BJ (cell line): ENCODE data around the gene SMC1B. TPM values are rescaled to one million over a fixed set of nuclear protein-coding genes. Genes with fewer than 3 reads are reported as not detected.
"Not testable (repeated sequence)": the region's sequence is repeated elsewhere in the genome, so short reads cannot be mapped to it uniquely, and the experiment has no call there.

Experiments
- CTCF ChIA-PET: fragments of 350-600 bp; formaldehyde crosslinking; extraction: SDS; loops from one replicate; lab custom pipeline; 2021; ENCODE audit warnings: antibody characterized with exemption, inconsistent platforms; lab: Yijun Ruan, JAX
- POLR2A ChIA-PET: fragments of 300-600 bp; sonication (Branson Sonifier 250); formaldehyde crosslinking; extraction: SDS; loops from one replicate; lab custom pipeline; 2021; ENCODE audit warnings: antibody characterized with exemption; lab: Charles Lee
- DNase-seq: peaks from one replicate; pipeline ENCODE4 v3.0.0-alpha.2; 2011; ENCODE audit warnings: low read depth
- H3K27me3 ChIP-seq: 2 replicates; pipeline ENCODE4 v1.6.0; 2011; ENCODE audit warnings: low read length; ENCODE audit not compliant: control insufficient read depth, insufficient read depth
- H3K36me3 ChIP-seq: 2 replicates; pipeline ENCODE4 v1.5.1; 2011; ENCODE audit warnings: low read length; ENCODE audit not compliant: control insufficient read depth, insufficient read depth
- H3K4me3 ChIP-seq: 2 replicates; pipeline ENCODE4 v1.5.1; 2011; ENCODE audit warnings: low read depth, mild to moderate bottlenecking, control low read depth, low read length
- CTCF ChIP-seq: IDR thresholded peaks from 2 replicates; pipeline ENCODE4 v1.5.1; 2011; ENCODE audit warnings: low read depth, mild to moderate bottlenecking, control low read depth, inconsistent platforms, low read length, moderate library complexity; ENCODE audit not compliant: insufficient read depth
- polyA plus RNA-seq: library from polyadenylated mRNA; depleted of rRNA; stranded (reverse); fragments of >200 nt; gene quantifications from 2 replicates; pipeline ENCODE4 v1.2.3, GENCODE V29; 2011

Gene SMC1B
- polyA plus RNA-seq, 1 experiment, result not detected

- no peaks in the 10 kb centered on the region for H3K27me3 ChIP-seq
- no peak overlapping the region for H3K4me3 ChIP-seq
- POLR2A ChIA-PET, result no interaction called here
- H3K36me3 ChIP-seq, result no peaks in the 10 kb centered on the region
- no peak for DNase-seq
- CTCF ChIA-PET, result interaction anchor here (1.0 to 1.2 kb wide), 3 partner anchors 9 to 102 kb away, joined by 3 to 5 read pairs (median 5); no protein-coding TSS in a partner anchor
- TF ChIP-seq CTCF, result no peak
Observed at GRCh38 chr22:45450101-45450785, 36.8 kb upstream of the SMC1B start.

GRCh38 chr22:45449442-45449841 is 36.0 kb upstream of the SMC1B start:
- H3K36me3 ChIP-seq, DNase-seq, H3K4me3 ChIP-seq, H3K27me3 ChIP-seq: not testable (repeated sequence)
- ChIA-PET POLR2A (interaction anchor here (0.7 kb wide), 1 partner anchor 115 kb away, joined by 11 read pairs; no protein-coding TSS in a partner anchor), CTCF (interaction anchor here (1.0 to 1.2 kb wide), 2 partner anchors 12 to 103 kb away, joined by 3 to 5 read pairs; no protein-coding TSS in a partner anchor)

- H3K27me3 ChIP-seq, result no peaks in the 10 kb centered on the region
- TF ChIP-seq CTCF, result no peak
- no peak for DNase-seq
- ChIA-PET CTCF (no interaction called here), POLR2A (no interaction called here)
- H3K4me3 ChIP-seq, result no peak overlapping the region
- no peaks in the 10 kb centered on the region for H3K36me3 ChIP-seq
Observed at GRCh38 chr22:45448431-45448830, 35.0 kb upstream of the SMC1B start.

- DNase-seq, H3K36me3 ChIP-seq, H3K27me3 ChIP-seq, POLR2A ChIA-PET, H3K4me3 ChIP-seq: not testable (repeated sequence)
- CTCF ChIA-PET, result interaction anchor here (1.0 to 1.5 kb wide), 2 partner anchors 12 to 83 kb away, joined by 3 to 6 read pairs; no protein-coding TSS in a partner anchor
Observed at GRCh38 chr22:45447596-45447995, 34.2 kb upstream of the SMC1B start.

GRCh38 chr22:45446216-45446615 is 32.8 kb upstream of the SMC1B start:
- CTCF ChIA-PET, result interaction anchor here (1.5 kb wide), 1 partner anchor 14 kb away, joined by 6 read pairs; no protein-coding TSS in a partner anchor
- H3K4me3 ChIP-seq, result no peak overlapping the region
- H3K36me3 ChIP-seq, result no peaks in the 10 kb centered on the region
- no peaks in the 10 kb centered on the region for H3K27me3 ChIP-seq
- DNase-seq, result no peak
- TF ChIP-seq CTCF, result no peak
- POLR2A ChIA-PET, result no interaction called here

- CTCF ChIA-PET, result interaction anchor here (6.6 kb wide), 1 partner anchor 107 kb away, joined by 83 read pairs; no protein-coding TSS in a partner anchor
- no peak for DNase-seq
Observed at GRCh38 chr22:45445031-45445710, 31.8 kb upstream of the SMC1B start.

More at GRCh38 chr22:45445031-45445710, 31.8 kb upstream of the SMC1B start:
- Histone ChIP-seq H3K27me3 (no peaks in the 10 kb centered on the region), H3K36me3 (no peaks in the 10 kb centered on the region), H3K4me3 (no peak overlapping the region)
- TF ChIP-seq CTCF, result no peak
- POLR2A ChIA-PET, result no interaction called here
